Sigmoid colon (tissue), 4 donors: ENCODE results near the gene FOXP1.

ENCODE experiments used
- EP300 ChIP-seq, 4 donors: sonication (generic); formaldehyde crosslinking; IDR thresholded peaks; one replicate each; pipeline ENCODE4 v1.6.1; 2017; ENCODE audit warnings: antibody characterized with exemption in 4 of 4
- POLR2AphosphoS5 ChIP-seq, 4 donors: sonication (generic); formaldehyde crosslinking; IDR thresholded peaks; one replicate each; pipeline ENCODE4 v1.6.1; 2017; ENCODE audit warnings: antibody characterized with exemption in 4 of 4
- TF ChIP-seq, protein P1 (sequence below), 4 experiments: fragments of 450-650 bp in 3 of 4; fragments of 200-600 bp in 1 of 4; IDR thresholded peaks; one replicate each; pipeline ENCODE4 v1.5.1; 2016 to 2019; ENCODE audit warnings: antibody characterized with exemption in 4 of 4, mild to moderate bottlenecking in 3 of 4, moderate library complexity in 2 of 4

DNA sequence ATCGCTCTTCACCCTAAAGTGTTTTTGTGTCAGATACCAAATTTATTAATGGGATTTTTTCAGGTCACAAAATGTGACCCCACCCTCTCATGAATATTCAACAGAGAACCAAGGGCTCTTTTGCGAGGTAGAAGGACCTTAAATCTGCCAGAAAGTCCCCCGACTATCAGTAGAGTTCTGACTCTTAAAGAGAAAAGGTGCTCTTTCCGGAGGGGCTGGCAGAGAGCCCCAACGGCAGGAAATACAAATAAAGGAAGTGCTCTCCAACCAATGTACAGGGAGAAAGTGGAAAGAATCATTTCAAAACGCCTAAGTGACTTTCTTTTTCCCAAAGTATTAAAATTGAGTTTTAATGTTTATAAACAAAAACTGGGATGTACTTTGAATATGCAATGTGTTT, 517.2 kb downstream of the FOXP1 start:
- TF ChIP-seq EP300 (IDR thresholded peaks at IDR 0.05) = no peak
- TF ChIP-seq, protein P1, sequence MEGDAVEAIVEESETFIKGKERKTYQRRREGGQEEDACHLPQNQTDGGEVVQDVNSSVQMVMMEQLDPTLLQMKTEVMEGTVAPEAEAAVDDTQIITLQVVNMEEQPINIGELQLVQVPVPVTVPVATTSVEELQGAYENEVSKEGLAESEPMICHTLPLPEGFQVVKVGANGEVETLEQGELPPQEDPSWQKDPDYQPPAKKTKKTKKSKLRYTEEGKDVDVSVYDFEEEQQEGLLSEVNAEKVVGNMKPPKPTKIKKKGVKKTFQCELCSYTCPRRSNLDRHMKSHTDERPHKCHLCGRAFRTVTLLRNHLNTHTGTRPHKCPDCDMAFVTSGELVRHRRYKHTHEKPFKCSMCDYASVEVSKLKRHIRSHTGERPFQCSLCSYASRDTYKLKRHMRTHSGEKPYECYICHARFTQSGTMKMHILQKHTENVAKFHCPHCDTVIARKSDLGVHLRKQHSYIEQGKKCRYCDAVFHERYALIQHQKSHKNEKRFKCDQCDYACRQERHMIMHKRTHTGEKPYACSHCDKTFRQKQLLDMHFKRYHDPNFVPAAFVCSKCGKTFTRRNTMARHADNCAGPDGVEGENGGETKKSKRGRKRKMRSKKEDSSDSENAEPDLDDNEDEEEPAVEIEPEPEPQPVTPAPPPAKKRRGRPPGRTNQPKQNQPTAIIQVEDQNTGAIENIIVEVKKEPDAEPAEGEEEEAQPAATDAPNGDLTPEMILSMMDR (IDR thresholded peaks at IDR 0.05) = no peak
- no peak for TF ChIP-seq POLR2AphosphoS5 (IDR thresholded peaks at IDR 0.05)
